Loucy (cell line): ENCODE results near the gene TP53I13.

ENCODE experiments used
- H2AFZ ChIP-seq: fragments of 200-600 bp; sonication (generic); 2 replicates; pipeline ENCODE4 v1.6.0; 2016; ENCODE audit warnings: antibody characterized with exemption, mild to moderate bottlenecking, low read length, moderate library complexity
- H3F3A ChIP-seq: fragments of 200-600 bp; 2 replicates; pipeline ENCODE4 v1.6.0; 2016; ENCODE audit warnings: antibody characterized with exemption, low read depth, mild to moderate bottlenecking
- H3K27me3 ChIP-seq: fragments of 200-600 bp; sonication (generic); 2 replicates; pipeline ENCODE4 v1.6.1; 2014; ENCODE audit warnings: low read length, mild to moderate bottlenecking; ENCODE audit not compliant: insufficient read depth, poor library complexity, severe bottlenecking
- H3K36me3 ChIP-seq: fragments of 200-600 bp; sonication (generic); 2 replicates; pipeline ENCODE4 v1.6.1; 2016; ENCODE audit warnings: low read length; ENCODE audit not compliant: insufficient read depth
- H3K4me1 ChIP-seq: fragments of 200-600 bp; sonication (generic); 2 replicates; pipeline ENCODE4 v1.5.1; 2014; ENCODE audit warnings: low read length, mild to moderate bottlenecking; ENCODE audit not compliant: insufficient read depth, poor library complexity, severe bottlenecking
- H3K4me2 ChIP-seq: fragments of 200-600 bp; sonication (generic); 2 replicates; pipeline ENCODE4 v1.6.0; 2014; ENCODE audit warnings: antibody characterized with exemption, low read length, low read depth, mild to moderate bottlenecking; ENCODE audit not compliant: poor library complexity, severe bottlenecking
- H3K4me3 ChIP-seq: fragments of 200-600 bp; sonication (generic); 2 replicates; pipeline ENCODE4 v1.5.1; 2014; ENCODE audit warnings: low read length, mild to moderate bottlenecking, mixed read lengths; ENCODE audit not compliant: poor library complexity, severe bottlenecking
- H3K79me2 ChIP-seq: fragments of 200-600 bp; sonication (generic); 2 replicates; pipeline ENCODE4 v1.6.1; 2014; ENCODE audit warnings: low read length; ENCODE audit not compliant: insufficient read depth
- H3K9ac ChIP-seq: fragments of 200-600 bp; sonication (generic); 2 replicates; pipeline ENCODE4 v1.6.0; 2014; ENCODE audit warnings: mild to moderate bottlenecking, low read depth, low read length, moderate library complexity; ENCODE audit not compliant: poor library complexity, severe bottlenecking
- H3K9me2 ChIP-seq: fragments of 200-600 bp; sonication (generic); replicated peaks from 2 replicates; pipeline ENCODE4 v1.6.1; 2016; ENCODE audit warnings: low read depth, low read length, mixed read lengths
- H3K9me3 ChIP-seq: fragments of 200-600 bp; sonication (generic); 2 replicates; pipeline ENCODE4 v1.6.1; 2014; ENCODE audit warnings: mild to moderate bottlenecking, antibody characterized with exemption, low read length, low read depth; ENCODE audit not compliant: insufficient read depth
- H4K20me1 ChIP-seq: fragments of 200-600 bp; sonication (generic); 2 replicates; pipeline ENCODE4 v1.6.0; 2014; ENCODE audit warnings: antibody characterized with exemption, low read length, mild to moderate bottlenecking; ENCODE audit not compliant: insufficient read depth, poor library complexity, severe bottlenecking
- EZH2phosphoT487 ChIP-seq: fragments of 200-600 bp; IDR thresholded peaks from 2 replicates; pipeline ENCODE4 v1.6.1; 2018; ENCODE audit warnings: antibody characterized with exemption, mild to moderate bottlenecking, moderate library complexity, borderline replicate concordance
- TF ChIP-seq, protein P1 (sequence below): fragments of 200-600 bp; sonication (generic); conservative IDR thresholded peaks from 2 replicates; pipeline ENCODE4 v1.5.1; 2014; ENCODE audit warnings: mild to moderate bottlenecking, antibody characterized with exemption, low read length

TP53I13 gene

GRCh38 chr17:29592850-29593551 is 24.5 kb downstream of the TP53I13 start, which contains the start of gene ANKRD13B:
TSS of gene ANKRD13B (plus strand) at chr17:29593132. CDS start at chr17:29593622, 490 bp downstream.
- Histone ChIP-seq H3K9ac (peak within 1 kb of the TSS; percentile 46), H2AFZ (peak within 1 kb of the TSS; percentile 100), H3K4me1 (peaks cover 38% of the 10 kb centered on the region), H4K20me1 (peaks cover 8% of the 10 kb centered on the region), H3K27me3 (no peaks in the 10 kb centered on the region), H3K9me3 (no peaks in the 10 kb centered on the region), H3F3A (no peaks in the 10 kb centered on the region), H3K4me3 (peak within 1 kb of the TSS; percentile 94), H3K79me2 (peaks cover 19% of the 10 kb centered on the region), H3K9me2 (no peaks in the 10 kb centered on the region), H3K4me2 (peak within 1 kb of the TSS; percentile 98), H3K36me3 (no peaks in the 10 kb centered on the region)
- no peak for TF ChIP-seq EZH2phosphoT487
- TF ChIP-seq, protein P1, sequence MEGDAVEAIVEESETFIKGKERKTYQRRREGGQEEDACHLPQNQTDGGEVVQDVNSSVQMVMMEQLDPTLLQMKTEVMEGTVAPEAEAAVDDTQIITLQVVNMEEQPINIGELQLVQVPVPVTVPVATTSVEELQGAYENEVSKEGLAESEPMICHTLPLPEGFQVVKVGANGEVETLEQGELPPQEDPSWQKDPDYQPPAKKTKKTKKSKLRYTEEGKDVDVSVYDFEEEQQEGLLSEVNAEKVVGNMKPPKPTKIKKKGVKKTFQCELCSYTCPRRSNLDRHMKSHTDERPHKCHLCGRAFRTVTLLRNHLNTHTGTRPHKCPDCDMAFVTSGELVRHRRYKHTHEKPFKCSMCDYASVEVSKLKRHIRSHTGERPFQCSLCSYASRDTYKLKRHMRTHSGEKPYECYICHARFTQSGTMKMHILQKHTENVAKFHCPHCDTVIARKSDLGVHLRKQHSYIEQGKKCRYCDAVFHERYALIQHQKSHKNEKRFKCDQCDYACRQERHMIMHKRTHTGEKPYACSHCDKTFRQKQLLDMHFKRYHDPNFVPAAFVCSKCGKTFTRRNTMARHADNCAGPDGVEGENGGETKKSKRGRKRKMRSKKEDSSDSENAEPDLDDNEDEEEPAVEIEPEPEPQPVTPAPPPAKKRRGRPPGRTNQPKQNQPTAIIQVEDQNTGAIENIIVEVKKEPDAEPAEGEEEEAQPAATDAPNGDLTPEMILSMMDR: no peak

- Histone ChIP-seq H3K4me2 (peak overlapping the region; percentile 95), H3K4me1 (peaks cover 30% of the 10 kb centered on the region), H2AFZ (peak overlapping the region; percentile 41; the same call in 1 of the 2 replicates), H3K9me3 (no peaks in the 10 kb centered on the region), H3K36me3 (no peaks in the 10 kb centered on the region), H4K20me1 (no peaks in the 10 kb centered on the region), H3K27me3 (no peaks in the 10 kb centered on the region), H3K9me2 (no peaks in the 10 kb centered on the region), H3F3A (no peaks in the 10 kb centered on the region), H3K79me2 (peaks cover 10% of the 10 kb centered on the region), H3K9ac (no peak overlapping the region), H3K4me3 (peak overlapping the region; percentile 73)
- TF ChIP-seq, protein P1: peak; percentile 54
- TF ChIP-seq EZH2phosphoT487: no peak
Measured at GRCh38 chr17:29593591-29594518, 25.4 kb downstream of the TP53I13 start.

DNA sequence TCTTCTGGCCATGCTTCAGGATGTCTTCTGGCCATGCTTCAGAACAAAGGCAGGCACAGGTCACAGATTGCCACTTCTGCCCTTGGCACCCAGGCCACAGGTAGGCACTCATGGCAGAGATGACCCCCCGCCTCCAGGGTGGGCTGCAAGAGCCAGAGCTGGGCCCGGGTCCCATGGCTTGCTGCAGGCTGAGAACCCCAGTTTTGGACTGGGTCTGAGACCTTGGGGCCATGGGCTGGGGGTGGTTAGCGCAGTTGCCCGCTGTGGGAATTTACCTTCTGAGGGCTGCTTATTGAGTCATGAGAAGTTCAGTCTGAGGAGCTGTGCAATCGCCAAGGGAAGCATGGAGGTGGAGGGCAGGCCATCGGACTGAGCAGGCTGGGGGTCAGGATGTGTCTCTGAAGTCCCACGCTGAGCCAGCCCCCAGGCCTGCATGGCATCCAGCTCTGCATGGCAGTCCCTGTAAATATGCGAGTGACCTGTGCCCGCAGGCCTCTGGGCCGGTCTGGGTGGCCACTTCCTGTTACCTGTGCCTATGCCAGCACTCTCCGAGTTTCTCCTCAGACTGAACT is 26.1 kb downstream of the TP53I13 start:
- Histone ChIP-seq H3K4me2 (peak overlapping the region; percentile 95), H3K9me3 (no peaks in the 10 kb centered on the region), H2AFZ (no peak overlapping the region), H3K36me3 (no peaks in the 10 kb centered on the region), H3K9me2 (no peaks in the 10 kb centered on the region), H3K79me2 (peaks cover 9% of the 10 kb centered on the region; the same call in 1 of the 2 replicates), H3K9ac (no peak overlapping the region), H4K20me1 (no peaks in the 10 kb centered on the region), H3K4me3 (peak overlapping the region; percentile 73), H3K4me1 (peaks cover 30% of the 10 kb centered on the region), H3F3A (no peaks in the 10 kb centered on the region), H3K27me3 (no peaks in the 10 kb centered on the region)
- TF ChIP-seq, protein P1: no peak; the same call in 1 of the 2 replicates
- no peak for TF ChIP-seq EZH2phosphoT487
